HEK293T (cell line): ENCODE data around the gene BACE1.

Source experiments
- BHLHE40 ChIP-seq: fragments of 450-650 bp; IDR thresholded peaks from 2 replicates; pipeline ENCODE4 v1.6.1; 2016; ENCODE audit warnings: mild to moderate bottlenecking, moderate library complexity, borderline replicate concordance
- CTBP1 ChIP-seq: fragments of 450-650 bp; IDR thresholded peaks from 2 replicates; pipeline ENCODE4 v1.6.1; 2016; ENCODE audit warnings: borderline replicate concordance
- ELF4 ChIP-seq: fragments of 450-650 bp; IDR thresholded peaks from 2 replicates; pipeline ENCODE4 v1.6.1; 2017; ENCODE audit warnings: antibody characterized with exemption
- FOXK2 ChIP-seq: fragments of 450-650 bp; IDR thresholded peaks from 2 replicates; pipeline ENCODE4 v1.6.1; 2016; ENCODE audit warnings: mild to moderate bottlenecking
- HDGF ChIP-seq: fragments of 450-650 bp; IDR thresholded peaks from 2 replicates; pipeline ENCODE4 v1.6.1; 2017; ENCODE audit warnings: antibody characterized with exemption, borderline replicate concordance
- LEF1 ChIP-seq: fragments of 450-650 bp; IDR thresholded peaks from 2 replicates; pipeline ENCODE4 v1.6.1; 2017; ENCODE audit warnings: mild to moderate bottlenecking, borderline replicate concordance
- SP1 ChIP-seq: fragments of 450-650 bp; IDR thresholded peaks from 2 replicates; pipeline ENCODE4 v1.6.1; 2017
- SUZ12 ChIP-seq: fragments of 450-650 bp; IDR thresholded peaks from 2 replicates; pipeline ENCODE4 v1.6.1; 2016; ENCODE audit warnings: mild to moderate bottlenecking
- TARDBP ChIP-seq: fragments of 450-650 bp; IDR thresholded peaks from 2 replicates; pipeline ENCODE4 v1.6.1; 2016

DNA sequence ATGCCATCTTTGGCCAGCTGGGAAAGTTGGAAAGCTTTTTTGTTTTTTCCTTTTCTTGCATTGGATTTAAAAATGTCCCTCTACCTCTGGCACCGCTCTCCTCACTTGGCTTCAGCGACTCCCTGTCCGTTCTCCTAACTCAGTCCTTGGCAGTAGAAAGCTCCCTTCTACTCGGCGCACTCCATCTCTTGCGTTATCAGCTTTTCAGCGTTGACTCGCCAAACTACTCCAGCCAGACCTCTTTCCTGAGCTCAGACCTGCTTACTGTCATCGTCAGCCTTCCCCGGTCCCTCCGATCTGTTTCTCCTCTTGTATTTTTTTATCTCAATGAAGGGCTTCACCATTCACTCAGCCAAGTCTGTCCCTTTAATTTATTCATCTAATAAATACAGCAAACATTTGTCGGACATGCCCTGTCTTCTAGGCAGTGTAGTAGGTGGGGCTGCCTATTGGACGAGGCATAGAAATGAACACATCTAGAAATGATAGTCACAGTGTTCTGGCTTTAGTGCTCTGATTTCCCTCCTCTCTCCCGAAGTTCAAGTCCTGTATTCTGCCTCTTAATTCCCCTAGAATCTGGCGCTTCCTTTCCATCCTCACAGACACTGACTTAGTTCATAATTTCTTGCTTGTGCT is 12.4 kb upstream of the BACE1 start:
- TF ChIP-seq LEF1 (no peak), CTBP1 (no peak), TARDBP (no peak), SP1 (no peak), BHLHE40 (no peak), FOXK2 (no peak), ELF4 (no peak), HDGF (no peak), SUZ12 (no peak)
